Brain microvascular endothelial cell (primary cell): ENCODE data around the gene GRM8.

Source experiments
- DNase-seq: peaks from one replicate; pipeline ENCODE4 v3.0.0-alpha.2; 2020
- H3K27ac ChIP-seq: fragments of 250-450 bp; sonication (Bioruptor Pico); 2 replicates; pipeline ENCODE4 v1.5.1; 2020; ENCODE audit warnings: mild to moderate bottlenecking, moderate library complexity
- H3K27me3 ChIP-seq: fragments of 250-450 bp; sonication (Bioruptor Pico); replicated peaks from 2 replicates; pipeline ENCODE4 v1.5.1; 2020; ENCODE audit warnings: mild to moderate bottlenecking
- H3K36me3 ChIP-seq: fragments of 250-450 bp; sonication (Bioruptor Pico); replicated peaks from 2 replicates; pipeline ENCODE4 v1.5.1; 2020; ENCODE audit warnings: mild to moderate bottlenecking
- H3K4me3 ChIP-seq: 2 replicates; pipeline ENCODE4 v1.5.1; 2011; ENCODE audit warnings: low read depth, mild to moderate bottlenecking, control low read depth, low read length, moderate library complexity
- in situ Hi-C: cut with HindIII; loops from 2 replicates; pipeline ENCODE4 v1.10.0; 2017; ENCODE audit warnings: low sequenced_read_pairs, low pct_ligation_motif_present
- TF ChIP-seq, protein P1 (sequence below): IDR thresholded peaks from 2 replicates; pipeline ENCODE4 v1.5.1; 2011; ENCODE audit warnings: low read depth, mild to moderate bottlenecking, moderate library complexity, low read length, control low read depth, inconsistent platforms; ENCODE audit errors: missing control alignments

The GRM8 gene

DNA sequence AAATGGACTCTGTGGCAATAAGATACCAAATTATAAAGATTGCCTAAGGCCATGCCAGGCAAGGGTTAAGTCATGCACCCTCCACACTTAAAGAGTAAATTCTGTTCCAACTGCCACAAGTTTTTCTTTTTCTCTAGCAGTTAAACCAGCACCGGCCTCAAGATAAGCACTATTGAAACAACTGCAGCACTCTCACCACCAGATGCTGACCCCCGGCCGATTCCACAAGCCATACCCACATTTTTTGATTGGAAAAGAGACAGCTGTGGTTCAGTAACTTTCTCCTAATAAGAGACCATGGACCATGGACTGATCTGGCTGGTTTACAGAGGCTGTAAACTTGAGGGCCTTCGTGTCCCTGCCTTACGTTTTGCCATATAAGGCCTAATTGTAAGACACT, 44.9 kb downstream of the GRM8 start:
- DNase-seq: no peak
- TF ChIP-seq, protein P1, sequence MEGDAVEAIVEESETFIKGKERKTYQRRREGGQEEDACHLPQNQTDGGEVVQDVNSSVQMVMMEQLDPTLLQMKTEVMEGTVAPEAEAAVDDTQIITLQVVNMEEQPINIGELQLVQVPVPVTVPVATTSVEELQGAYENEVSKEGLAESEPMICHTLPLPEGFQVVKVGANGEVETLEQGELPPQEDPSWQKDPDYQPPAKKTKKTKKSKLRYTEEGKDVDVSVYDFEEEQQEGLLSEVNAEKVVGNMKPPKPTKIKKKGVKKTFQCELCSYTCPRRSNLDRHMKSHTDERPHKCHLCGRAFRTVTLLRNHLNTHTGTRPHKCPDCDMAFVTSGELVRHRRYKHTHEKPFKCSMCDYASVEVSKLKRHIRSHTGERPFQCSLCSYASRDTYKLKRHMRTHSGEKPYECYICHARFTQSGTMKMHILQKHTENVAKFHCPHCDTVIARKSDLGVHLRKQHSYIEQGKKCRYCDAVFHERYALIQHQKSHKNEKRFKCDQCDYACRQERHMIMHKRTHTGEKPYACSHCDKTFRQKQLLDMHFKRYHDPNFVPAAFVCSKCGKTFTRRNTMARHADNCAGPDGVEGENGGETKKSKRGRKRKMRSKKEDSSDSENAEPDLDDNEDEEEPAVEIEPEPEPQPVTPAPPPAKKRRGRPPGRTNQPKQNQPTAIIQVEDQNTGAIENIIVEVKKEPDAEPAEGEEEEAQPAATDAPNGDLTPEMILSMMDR: no peak

DNA sequence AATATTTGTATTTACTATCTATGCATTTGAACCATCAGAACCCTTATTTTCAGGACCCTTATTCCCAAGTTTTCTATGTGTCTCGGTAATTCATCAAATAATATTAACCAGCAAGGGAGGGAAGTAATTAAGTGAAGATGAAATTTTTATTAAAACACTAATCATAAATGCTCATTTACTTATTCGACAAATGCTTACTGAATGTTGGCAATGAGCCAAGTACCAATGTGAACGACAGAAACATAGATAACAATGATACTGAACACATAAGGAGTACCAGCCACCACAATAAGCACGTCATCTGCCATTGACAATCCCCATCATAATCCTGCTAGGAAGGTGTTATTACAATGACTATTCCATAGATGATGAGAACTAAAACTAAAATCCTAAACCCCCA, 45.5 kb downstream of the GRM8 start:
- no peaks in the 10 kb centered on the region for H3K36me3 ChIP-seq
- in situ Hi-C loops: no loop called here
- H3K27me3 ChIP-seq: no peaks in the 10 kb centered on the region
- H3K27ac ChIP-seq: no peak overlapping the region
- TF ChIP-seq, protein P1: no peak
- no peak overlapping the region for H3K4me3 ChIP-seq
- DNase-seq: no peak

More for the DNA sequence above, 44.9 kb downstream of the GRM8 start:
- in situ Hi-C loops: no loop called here
- H3K27ac ChIP-seq: no peak overlapping the region
- H3K36me3 ChIP-seq: no peaks in the 10 kb centered on the region
- H3K27me3 ChIP-seq: no peaks in the 10 kb centered on the region
- no peak overlapping the region for H3K4me3 ChIP-seq

DNA sequence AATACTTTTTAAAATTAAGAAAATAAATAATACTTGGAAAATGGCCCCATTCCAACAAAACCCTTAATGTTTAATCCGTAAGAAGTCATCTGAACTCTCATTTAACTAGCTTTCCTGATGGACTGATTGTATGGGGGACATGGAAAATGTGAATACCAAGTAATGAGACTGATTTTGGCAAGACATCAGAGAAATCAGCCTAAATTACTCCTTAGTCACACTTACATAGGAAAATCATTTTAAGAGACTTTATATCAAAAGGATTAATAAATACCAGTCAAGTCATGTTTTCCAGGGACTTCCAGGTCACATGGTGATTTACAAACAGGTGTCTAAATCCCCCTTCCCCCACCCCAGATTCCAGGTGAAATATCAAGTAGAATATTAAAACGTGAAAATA, 58.2 kb downstream of the GRM8 start:
- TF ChIP-seq, protein P1: no peak
- Histone ChIP-seq H3K27me3 (no peaks in the 10 kb centered on the region), H3K27ac (no peak overlapping the region), H3K4me3 (no peak overlapping the region), H3K36me3 (no peaks in the 10 kb centered on the region)
- no peak for DNase-seq
- in situ Hi-C loops: no loop called here

DNA sequence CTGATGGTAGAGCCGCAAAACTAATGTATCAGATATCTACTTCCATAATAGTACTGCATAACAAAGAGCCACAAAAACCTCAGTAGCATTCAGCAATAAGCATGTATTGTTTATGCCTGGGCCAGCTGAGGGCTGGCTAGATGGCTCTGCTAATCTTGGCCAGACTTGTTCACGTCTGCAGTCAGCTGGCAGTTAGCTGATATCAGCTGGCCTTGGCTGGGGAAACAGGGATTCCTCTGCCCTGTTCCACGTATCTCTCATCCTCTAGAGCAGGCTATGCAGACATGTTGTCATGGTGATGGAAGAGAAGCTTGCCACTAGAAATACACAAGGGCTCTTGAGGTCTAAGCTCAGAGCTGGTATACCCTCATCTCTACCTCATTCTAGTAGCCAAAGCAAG, 62.9 kb downstream of the GRM8 start:
- DNase-seq: no peak
- TF ChIP-seq, protein P1: no peak
- in situ Hi-C loops: no loop called here

DNA sequence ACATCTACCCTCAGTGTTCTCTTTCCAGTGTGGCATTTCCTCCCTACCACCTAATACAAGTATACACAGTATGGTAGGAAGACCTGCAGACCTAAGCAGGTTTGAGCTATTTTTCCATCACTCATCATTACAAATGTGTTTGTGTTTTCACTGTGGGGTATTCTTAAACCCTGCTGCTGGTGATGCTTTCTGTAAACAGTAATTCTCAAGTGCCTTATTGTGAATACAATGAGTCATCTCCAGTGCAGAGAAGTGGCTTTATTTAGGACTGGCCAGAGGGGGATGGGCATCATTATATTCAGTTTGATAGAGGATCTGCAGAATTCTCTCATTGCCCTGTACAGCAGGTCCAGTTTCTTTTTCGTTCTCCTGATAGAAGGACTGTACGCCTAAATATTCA, 63.7 kb downstream of the GRM8 start:
- H3K27me3 ChIP-seq: no peaks in the 10 kb centered on the region
- no peak for DNase-seq
- in situ Hi-C loops: no loop called here
- no peak overlapping the region for H3K27ac ChIP-seq
- no peak overlapping the region for H3K4me3 ChIP-seq
- TF ChIP-seq, protein P1: no peak
- H3K36me3 ChIP-seq: no peaks in the 10 kb centered on the region

More for the DNA sequence above, 62.9 kb downstream of the GRM8 start:
- no peaks in the 10 kb centered on the region for H3K27me3 ChIP-seq
- H3K36me3 ChIP-seq: no peaks in the 10 kb centered on the region
- no peak overlapping the region for H3K27ac ChIP-seq
- H3K4me3 ChIP-seq: no peak overlapping the region

DNA sequence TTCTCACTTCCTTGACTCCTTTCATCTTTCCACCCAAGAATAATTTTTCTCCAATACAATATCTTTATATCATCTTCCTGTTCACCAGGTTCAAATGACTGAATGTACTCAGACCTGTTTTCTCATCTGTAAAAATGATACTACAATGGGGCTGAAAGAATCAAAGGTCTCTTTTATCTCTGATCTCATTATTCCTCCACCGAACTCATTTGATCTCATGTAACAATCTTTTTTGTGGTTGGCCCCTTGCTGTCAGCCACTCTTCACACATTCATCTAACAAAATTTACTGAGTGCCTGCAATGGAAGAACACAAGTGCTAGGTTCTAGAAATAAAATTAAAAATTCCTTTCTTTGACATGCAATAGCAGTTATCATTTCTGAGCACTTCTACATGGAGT, 65.0 kb downstream of the GRM8 start:
- no peak for DNase-seq
- no peak overlapping the region for H3K4me3 ChIP-seq
- TF ChIP-seq, protein P1: no peak
- in situ Hi-C loops: no loop called here
- no peaks in the 10 kb centered on the region for H3K36me3 ChIP-seq
- no peak overlapping the region for H3K27ac ChIP-seq
- H3K27me3 ChIP-seq: no peaks in the 10 kb centered on the region
